ENCODE data around the gene PRR22.

Gene PRR22

GRCh38 chr19:5800361-5801270 lies 16.1 kb upstream of the PRR22 start:
- Histone ChIP-seq H3K27ac (replicated peaks) (no peak overlapping the region), H3K27me3 (ENCODE audit: insufficient read depth, poor library complexity, severe bottlenecking) (peaks cover 10% of the 10 kb centered on the region), H3K4me3 (replicated peaks; ENCODE audit: insufficient read depth, low read length) (no peak overlapping the region)
- no peak for DNase-seq (ENCODE audit: low read depth in 1 of 2, low spot score in 1 of 2)
- TF ChIP-seq CTCF (IDR thresholded peaks at IDR 0.05; ENCODE audit: insufficient read depth, low read length) = no peak
- no peak for TF ChIP-seq POLR2AphosphoS5 (IDR thresholded peaks at IDR 0.05; ENCODE audit: low read depth)
- no peak for TF ChIP-seq REST (IDR thresholded peaks at IDR 0.05; ENCODE audit: insufficient replicate concordance, low read depth)
- no peak for TF ChIP-seq GABPA (IDR thresholded peaks at IDR 0.05; ENCODE audit: low read depth)
- TF ChIP-seq SPI1 (IDR thresholded peaks at IDR 0.05; ENCODE audit: borderline replicate concordance, low read depth) = no peak

GRCh38 chr19:5799247-5800241 lies 15.0 kb upstream of the PRR22 start:
- DNase-seq (ENCODE audit: low read depth in 1 of 2, low spot score in 1 of 2) = no peak
- Histone ChIP-seq H3K27ac (replicated peaks) (no peak overlapping the region), H3K4me3 (replicated peaks; ENCODE audit: insufficient read depth, low read length) (no peak overlapping the region), H3K27me3 (ENCODE audit: insufficient read depth, poor library complexity, severe bottlenecking) (peaks cover 5% of the 10 kb centered on the region)
- peak; percentile 33; the same call in 1 of the 2 replicates for TF ChIP-seq POLR2AphosphoS5 (IDR thresholded peaks at IDR 0.05; ENCODE audit: low read depth)
- TF ChIP-seq REST (IDR thresholded peaks at IDR 0.05; ENCODE audit: insufficient replicate concordance, low read depth) = no peak
- TF ChIP-seq CTCF (IDR thresholded peaks at IDR 0.05; ENCODE audit: insufficient read depth, low read length) = no peak
- no peak for TF ChIP-seq SPI1 (IDR thresholded peaks at IDR 0.05; ENCODE audit: borderline replicate concordance, low read depth)
- TF ChIP-seq GABPA (IDR thresholded peaks at IDR 0.05; ENCODE audit: low read depth) = no peak

- Histone ChIP-seq H3K4me3 (replicated peaks; ENCODE audit: insufficient read depth, low read length) (no peak overlapping the region), H3K27me3 (ENCODE audit: insufficient read depth, poor library complexity, severe bottlenecking) (no peaks in the 10 kb centered on the region), H3K27ac (replicated peaks) (no peak overlapping the region)
- no peak for DNase-seq (ENCODE audit: low read depth in 1 of 2, low spot score in 1 of 2)
- TF ChIP-seq CTCF (IDR thresholded peaks at IDR 0.05; ENCODE audit: insufficient read depth, low read length) (no peak), SPI1 (IDR thresholded peaks at IDR 0.05; ENCODE audit: borderline replicate concordance, low read depth) (no peak), GABPA (IDR thresholded peaks at IDR 0.05; ENCODE audit: low read depth) (no peak), POLR2AphosphoS5 (IDR thresholded peaks at IDR 0.05; ENCODE audit: low read depth) (no peak), REST (IDR thresholded peaks at IDR 0.05; ENCODE audit: insufficient replicate concordance, low read depth) (no peak)
Observed at GRCh38 chr19:5798244-5798643, 13.7 kb upstream of the PRR22 start.

Data from HL-60 (cell line).